H9 (cell line): ENCODE data around the gene DISC1. TPM values are rescaled to one million over a fixed set of nuclear protein-coding genes. Genes with fewer than 3 reads are reported as not detected.

Experiments used
- DNase-seq: peaks from one replicate; pipeline ENCODE4 v3.0.0-alpha.2; 2017
- H2AFZ ChIP-seq: one replicate; pipeline ENCODE4 v1.6.1; 2013; ENCODE audit warnings: mild to moderate bottlenecking, low read length, control low read depth, moderate library complexity
- H2AK5ac ChIP-seq: 2 replicates; pipeline ENCODE4 v1.6.1; 2013; ENCODE audit warnings: low read length, control low read depth, mixed read lengths; ENCODE audit not compliant: insufficient read length
- H2BK120ac ChIP-seq: one replicate; pipeline ENCODE4 v1.6.1; 2013; ENCODE audit warnings: low read depth, mild to moderate bottlenecking, low read length, control low read depth, inconsistent platforms; ENCODE audit not compliant: poor library complexity, severe bottlenecking
- H2BK12ac ChIP-seq: 2 replicates; pipeline ENCODE4 v1.6.1; 2013; ENCODE audit warnings: low read length, control low read depth, mixed read lengths, low read depth; ENCODE audit not compliant: insufficient read length
- H2BK15ac ChIP-seq: 2 replicates; pipeline ENCODE4 v1.6.1; 2013; ENCODE audit warnings: low read depth, low read length, control low read depth
- H2BK20ac ChIP-seq: one replicate; pipeline ENCODE4 v1.6.1; 2013; ENCODE audit warnings: low read depth, mild to moderate bottlenecking, low read length, control low read depth, inconsistent platforms; ENCODE audit not compliant: poor library complexity, severe bottlenecking
- H2BK5ac ChIP-seq: 2 replicates; pipeline ENCODE4 v1.6.1; 2013; ENCODE audit warnings: low read length, control low read depth, mixed read lengths; ENCODE audit not compliant: insufficient read length
- H3K14ac ChIP-seq: 2 replicates; pipeline ENCODE4 v1.6.1; 2013; ENCODE audit warnings: low read length, control low read depth; ENCODE audit not compliant: insufficient read depth
- H3K18ac ChIP-seq: 2 replicates; pipeline ENCODE4 v1.6.1; 2013; ENCODE audit warnings: low read depth, mild to moderate bottlenecking, mixed read lengths, low read length, control low read depth; ENCODE audit not compliant: insufficient read length
- H3K23ac ChIP-seq: 2 replicates; pipeline ENCODE4 v1.6.1; 2013; ENCODE audit warnings: low read length, control low read depth, mixed read lengths, low read depth; ENCODE audit not compliant: insufficient read length
- H3K23me2 ChIP-seq: 2 replicates; pipeline ENCODE4 v1.6.1; 2013; ENCODE audit warnings: low read depth, mild to moderate bottlenecking, mixed read lengths, low read length, control low read depth; ENCODE audit not compliant: insufficient read length, poor library complexity, severe bottlenecking
- H3K27ac ChIP-seq: 2 replicates; pipeline ENCODE4 v1.5.1; 2013; ENCODE audit warnings: low read length, control low read depth, mixed read lengths, low read depth; ENCODE audit not compliant: insufficient read length
- H3K27me3 ChIP-seq: 2 replicates; pipeline ENCODE4 v1.6.1; 2013; ENCODE audit warnings: low read length, control low read depth, inconsistent platforms; ENCODE audit not compliant: insufficient read depth
- H3K4ac ChIP-seq: 2 replicates; pipeline ENCODE4 v1.6.1; 2013; ENCODE audit warnings: low read depth, mild to moderate bottlenecking, control low read depth, inconsistent platforms, low read length, moderate library complexity
- H3K4me1 ChIP-seq: 2 replicates; pipeline ENCODE4 v1.6.1; 2013; ENCODE audit warnings: low read length, control low read depth, inconsistent platforms; ENCODE audit not compliant: insufficient read depth
- H3K4me2 ChIP-seq: 2 replicates; pipeline ENCODE4 v1.6.1; 2013; ENCODE audit warnings: low read length, control low read depth, mixed read lengths; ENCODE audit not compliant: insufficient read length, insufficient read depth
- H3K56ac ChIP-seq: 2 replicates; pipeline ENCODE4 v1.6.1; 2013; ENCODE audit warnings: low read depth, mild to moderate bottlenecking, mixed read lengths, low read length, control low read depth; ENCODE audit not compliant: insufficient read length
- H3K79me1 ChIP-seq: 2 replicates; pipeline ENCODE4 v1.6.1; 2013; ENCODE audit warnings: low read depth, mild to moderate bottlenecking, moderate library complexity, low read length, control low read depth, inconsistent platforms; ENCODE audit not compliant: insufficient read depth, poor library complexity, severe bottlenecking
- H3K79me2 ChIP-seq: 2 replicates; pipeline ENCODE4 v1.6.1; 2013; ENCODE audit warnings: low read length, control low read depth, inconsistent platforms; ENCODE audit not compliant: insufficient read depth
- H3K9ac ChIP-seq: 2 replicates; pipeline ENCODE4 v1.6.1; 2013; ENCODE audit warnings: low read length, control low read depth, mixed read lengths; ENCODE audit not compliant: insufficient read length; ENCODE audit errors: extremely low read depth
- H3K9me3 ChIP-seq: one replicate; pipeline ENCODE4 v1.6.1; 2013; ENCODE audit warnings: low read depth, low read length, inconsistent platforms; ENCODE audit not compliant: control insufficient read depth
- H3T11ph ChIP-seq: one replicate; pipeline ENCODE4 v1.6.1; 2013; ENCODE audit warnings: mild to moderate bottlenecking, low read length, control low read depth, inconsistent platforms
- H4K20me1 ChIP-seq: one replicate; pipeline ENCODE4 v1.6.1; 2013; ENCODE audit not compliant: control insufficient read depth, insufficient read length, insufficient read depth
- H4K5ac ChIP-seq: 2 replicates; pipeline ENCODE4 v1.6.1; 2013; ENCODE audit warnings: low read depth, mild to moderate bottlenecking, mixed read lengths, low read length, control low read depth; ENCODE audit not compliant: insufficient read length
- H4K8ac ChIP-seq: replicated peaks from 2 replicates; pipeline ENCODE4 v1.6.1; 2013; ENCODE audit warnings: low read length, control low read depth, mixed read lengths, low read depth; ENCODE audit not compliant: insufficient read length
- H4K91ac ChIP-seq: 2 replicates; pipeline ENCODE4 v1.6.1; 2013; ENCODE audit warnings: low read depth, mild to moderate bottlenecking, moderate library complexity, mixed read lengths, low read length, control low read depth; ENCODE audit not compliant: insufficient read length
- H3K27ac Mint-ChIP-seq, 3 experiments: 2 replicates in 2 of 3; 3 replicates in 1 of 3; pipeline ENCODE4 v1.8.0; 2020 to 2021; ENCODE audit warnings: mixed read lengths in 3 of 3, mild to moderate bottlenecking in 1 of 3, moderate library complexity in 1 of 3
- H3K27me3 Mint-ChIP-seq: 2 replicates; pipeline ENCODE4 v1.8.0; 2021; ENCODE audit warnings: low read depth, mild to moderate bottlenecking, moderate library complexity, mixed read lengths
- H3K36me3 Mint-ChIP-seq, 3 experiments: 2 replicates in 2 of 3; 3 replicates in 1 of 3; pipeline ENCODE4 v1.8.0; 2020 to 2021; ENCODE audit warnings: low read depth in 3 of 3, mixed read lengths in 3 of 3; ENCODE audit not compliant: insufficient read depth in 1 of 3
- H3K4me1 Mint-ChIP-seq, 2 experiments: 2 replicates each; pipeline ENCODE4 v1.8.0; 2020; ENCODE audit warnings: mixed read lengths in 2 of 2
- H3K4me3 Mint-ChIP-seq, 2 experiments: 2 replicates in 1 of 2; 3 replicates in 1 of 2; pipeline ENCODE4 v1.8.0; 2020 to 2021; ENCODE audit warnings: mild to moderate bottlenecking in 2 of 2, mixed read lengths in 2 of 2, moderate library complexity in 1 of 2
- H3K9me3 Mint-ChIP-seq, 2 experiments: 2 replicates in 1 of 2; 3 replicates in 1 of 2; pipeline ENCODE4 v1.8.0; 2020; ENCODE audit warnings: mild to moderate bottlenecking in 2 of 2, mixed read lengths in 2 of 2, moderate library complexity in 1 of 2
- WGBS: extraction: QIAGEN DNeasy Blood & Tissue Kit; methylation state at CpG from one replicate; pipeline ENCODE4 v1.1.7; 2013; ENCODE audit warnings: missing lambda C conversion rate, low lambda C conversion rate, mixed read lengths; ENCODE audit not compliant: insufficient read length; ENCODE audit errors: extremely low coverage; 5-methylcytosine and 5-hydroxymethylcytosine counted together
- total RNA-seq: library from RNA; stranded (reverse); gene quantifications from 2 replicates; pipeline ENCODE4 v1.2.1, GENCODE V29; 2021
- TF ChIP-seq, protein P1 (sequence below): fragments of 200-600 bp; sonication (generic); conservative IDR thresholded peaks from 3 replicates; pipeline ENCODE4 v1.8.0; 2021; ENCODE audit warnings: antibody characterized with exemption, mild to moderate bottlenecking

Gene DISC1
- total RNA-seq, 1 experiment from 2014 or later = 2.5 TPM

DNA sequence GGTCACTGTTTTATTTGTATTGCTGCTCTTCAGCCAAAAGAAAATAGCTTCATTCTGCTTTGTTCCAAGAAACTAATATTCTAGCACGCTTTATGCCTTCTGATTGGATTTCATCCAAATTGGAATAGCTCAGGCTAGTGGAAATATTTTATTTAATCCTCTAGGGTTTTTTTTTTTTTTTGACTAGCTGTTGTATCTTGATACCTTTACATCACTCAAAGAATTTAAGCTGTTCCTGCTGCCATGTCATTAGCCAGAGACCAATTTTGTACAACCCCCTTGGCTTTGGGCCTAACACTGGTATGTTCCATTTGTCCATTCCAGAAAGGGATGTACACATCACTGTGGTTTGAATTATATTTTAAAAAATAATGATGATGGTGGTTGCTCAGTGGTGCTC is 103.0 kb downstream of the DISC1 start:
- Histone ChIP-seq H3K9me3 (no peaks in the 10 kb centered on the region), H2BK12ac (no peak overlapping the region), H2BK15ac (no peak overlapping the region), H3K23me2 (no peaks in the 10 kb centered on the region), H4K8ac (no peak overlapping the region), H2BK20ac (no peak overlapping the region), H3T11ph (no peak overlapping the region), H2BK5ac (no peak overlapping the region), H3K79me1 (no peaks in the 10 kb centered on the region), H3K23ac (no peak overlapping the region), H3K14ac (no peak overlapping the region), H3K4ac (no peak overlapping the region), H3K56ac (no peak overlapping the region), H3K9ac (no peak overlapping the region), H3K79me2 (no peaks in the 10 kb centered on the region; the same call in 1 of the 2 replicates), H3K27me3 (no peaks in the 10 kb centered on the region), H3K18ac (no peak overlapping the region), H3K4me2 (no peak overlapping the region), H2AK5ac (no peak overlapping the region), H3K27ac (no peak overlapping the region), H2AFZ (no peak overlapping the region), H3K4me1 (no peaks in the 10 kb centered on the region), H4K5ac (no peak overlapping the region), H4K20me1 (no peaks in the 10 kb centered on the region), H2BK120ac (no peak overlapping the region), H4K91ac (no peak overlapping the region)
- peaks cover 2 to 3% of the 10 kb centered on the region in 2 experiments; a peak in 3 of 5 replicates for H3K9me3 Mint-ChIP-seq
- no peaks in the 10 kb centered on the region for H3K27me3 Mint-ChIP-seq
- H3K27ac Mint-ChIP-seq = no peak overlapping the region
- TF ChIP-seq, protein P1, sequence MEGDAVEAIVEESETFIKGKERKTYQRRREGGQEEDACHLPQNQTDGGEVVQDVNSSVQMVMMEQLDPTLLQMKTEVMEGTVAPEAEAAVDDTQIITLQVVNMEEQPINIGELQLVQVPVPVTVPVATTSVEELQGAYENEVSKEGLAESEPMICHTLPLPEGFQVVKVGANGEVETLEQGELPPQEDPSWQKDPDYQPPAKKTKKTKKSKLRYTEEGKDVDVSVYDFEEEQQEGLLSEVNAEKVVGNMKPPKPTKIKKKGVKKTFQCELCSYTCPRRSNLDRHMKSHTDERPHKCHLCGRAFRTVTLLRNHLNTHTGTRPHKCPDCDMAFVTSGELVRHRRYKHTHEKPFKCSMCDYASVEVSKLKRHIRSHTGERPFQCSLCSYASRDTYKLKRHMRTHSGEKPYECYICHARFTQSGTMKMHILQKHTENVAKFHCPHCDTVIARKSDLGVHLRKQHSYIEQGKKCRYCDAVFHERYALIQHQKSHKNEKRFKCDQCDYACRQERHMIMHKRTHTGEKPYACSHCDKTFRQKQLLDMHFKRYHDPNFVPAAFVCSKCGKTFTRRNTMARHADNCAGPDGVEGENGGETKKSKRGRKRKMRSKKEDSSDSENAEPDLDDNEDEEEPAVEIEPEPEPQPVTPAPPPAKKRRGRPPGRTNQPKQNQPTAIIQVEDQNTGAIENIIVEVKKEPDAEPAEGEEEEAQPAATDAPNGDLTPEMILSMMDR = no peak
- H3K4me1 Mint-ChIP-seq = peaks cover 0 to 2% of the 10 kb centered on the region in 2 experiments; a peak in 1 of 4 replicates
- H3K36me3 Mint-ChIP-seq = peaks cover 0 to 4% (median 0%) of the 10 kb centered on the region in 3 experiments; a peak in 2 of 7 replicates
- H3K4me3 Mint-ChIP-seq = no peak overlapping the region
- DNase-seq = no peak
- no CpG with 5 or more reads among the region's 1 CpG for WGBS
